Glomerular visceral epithelial cell (primary cell): ENCODE data around the gene LHB.
A peak's percentile ranks its signal among the peaks of the same experiment; 100 is the strongest.

Source experiments
- DNase-seq: peaks from one replicate; pipeline ENCODE4 v3.0.0-alpha.2; 2016; ENCODE audit errors: extremely low spot score

LHB gene

GRCh38 chr19:48977061-48977460 lies 39.8 kb downstream of the LHB start:
- DNase-seq = no peak

- DNase-seq = no peak
These were observed 40.7 kb downstream of the LHB start for GRCh38 chr19:48975947-48976847.

DNA sequence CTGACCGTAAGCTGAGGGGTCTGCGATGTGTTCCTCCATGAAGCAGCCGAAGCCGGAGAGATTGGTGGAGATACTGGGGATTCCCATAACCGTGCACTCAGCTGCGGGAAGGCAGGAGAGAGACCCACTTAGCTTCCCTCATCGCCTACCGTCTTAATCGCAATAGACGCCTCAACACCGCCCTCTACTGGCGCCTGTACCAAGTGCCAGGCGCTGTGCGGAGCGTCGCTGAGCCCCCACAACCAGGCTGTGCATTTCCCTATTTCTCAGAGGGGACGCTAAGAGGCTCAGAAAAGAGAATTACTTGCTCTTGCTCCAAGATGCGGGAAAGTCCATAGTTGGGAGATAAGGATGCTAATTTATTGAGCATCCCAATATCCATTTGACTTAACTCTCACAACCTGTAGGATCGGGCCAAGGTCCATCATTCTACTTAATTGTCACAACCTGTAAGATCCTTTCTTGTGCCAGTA lies 45.9 kb downstream of the LHB start:
- peak; percentile 75 for DNase-seq

GRCh38 chr19:48970139-48970766 lies 46.6 kb downstream of the LHB start:
- no peak for DNase-seq

- peak; percentile 33 for DNase-seq
These were observed 47.4 kb downstream of the LHB start for GRCh38 chr19:48969276-48970138.

DNA sequence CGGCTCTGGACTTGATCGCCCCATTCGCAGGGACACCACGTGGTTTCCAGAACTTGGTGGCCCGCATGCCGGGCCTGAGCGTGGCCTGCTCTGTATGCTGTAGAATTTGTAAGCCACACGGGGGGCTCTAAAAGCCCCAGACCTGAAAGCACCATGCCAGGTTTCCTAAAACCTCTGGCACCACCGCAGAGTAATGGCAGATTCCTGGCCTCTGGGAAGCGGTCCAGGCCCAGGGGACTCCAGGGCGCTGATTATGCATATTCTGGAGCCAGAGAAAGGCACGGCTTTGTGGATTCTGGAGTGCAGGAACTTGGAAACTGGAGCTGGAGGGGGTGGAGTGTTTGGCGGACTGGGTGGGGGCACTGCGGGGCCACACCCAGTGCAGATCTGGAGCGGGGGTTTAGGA lies 48.1 kb downstream of the LHB start:
- DNase-seq = no peak

DNA sequence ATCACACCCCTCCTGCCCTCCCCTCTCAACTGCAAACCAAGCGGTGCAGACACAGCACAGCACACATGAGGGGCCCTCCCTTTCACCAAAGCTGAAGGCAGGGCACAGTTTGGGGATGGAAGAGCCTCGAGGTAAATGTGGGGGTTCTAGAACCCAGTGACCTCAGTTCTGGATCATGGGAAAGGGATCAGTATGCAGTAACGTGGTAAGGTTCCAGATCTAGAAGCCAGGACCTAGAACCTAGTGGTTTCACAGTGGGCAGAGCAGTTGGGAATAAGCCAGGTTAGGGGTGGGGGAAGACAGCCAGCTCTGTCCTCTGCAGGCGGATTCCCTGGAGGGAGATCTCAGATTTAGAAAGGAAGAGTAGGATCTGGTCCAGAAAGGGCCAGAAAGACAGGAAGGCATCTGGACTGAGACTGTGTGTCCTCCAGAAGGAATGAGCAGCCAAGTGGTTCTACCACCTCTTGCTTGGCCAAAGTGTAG lies 48.7 kb downstream of the LHB start:
- DNase-seq = peak; percentile 36

DNA sequence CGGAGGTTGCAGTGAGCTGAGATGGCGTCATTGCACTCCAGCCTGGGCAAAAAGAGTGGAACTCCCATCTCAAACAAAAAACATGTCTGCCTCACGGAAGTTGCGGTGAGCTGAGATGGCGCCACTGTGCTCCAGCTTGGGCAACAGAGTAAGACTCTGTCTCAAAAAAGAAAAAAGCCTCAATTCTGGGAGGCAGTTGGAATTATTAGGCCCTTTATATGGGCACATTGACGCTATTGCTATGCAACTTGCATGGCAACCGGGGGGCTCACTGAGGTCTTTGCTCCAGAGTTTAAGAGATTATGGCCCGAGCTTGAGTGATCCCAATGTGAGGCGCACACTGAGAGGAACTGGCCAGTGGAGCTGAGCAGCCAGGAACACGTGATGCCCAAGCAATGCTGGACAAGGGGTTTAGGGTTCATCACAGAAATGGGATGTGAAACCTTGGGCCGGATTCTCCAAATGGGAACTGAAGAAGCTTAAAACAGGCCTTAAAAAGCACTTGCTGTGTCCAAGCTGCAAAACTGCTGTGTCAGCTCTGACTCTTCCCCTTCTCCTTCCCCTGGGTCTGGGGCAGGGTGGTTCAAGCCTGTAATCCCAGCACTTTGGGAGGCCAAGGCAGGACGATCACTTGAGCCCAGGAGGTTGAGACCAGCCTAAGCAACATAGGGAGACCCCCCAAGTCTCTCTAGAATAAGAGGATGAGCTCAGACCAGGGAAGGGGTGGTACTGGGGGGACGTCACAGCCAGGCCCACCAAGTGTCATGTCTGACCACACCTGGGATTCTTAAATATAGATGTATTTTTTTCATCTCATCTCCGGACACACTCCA lies 49.3 kb downstream of the LHB start:
- peak; percentile 49 for DNase-seq

DNA sequence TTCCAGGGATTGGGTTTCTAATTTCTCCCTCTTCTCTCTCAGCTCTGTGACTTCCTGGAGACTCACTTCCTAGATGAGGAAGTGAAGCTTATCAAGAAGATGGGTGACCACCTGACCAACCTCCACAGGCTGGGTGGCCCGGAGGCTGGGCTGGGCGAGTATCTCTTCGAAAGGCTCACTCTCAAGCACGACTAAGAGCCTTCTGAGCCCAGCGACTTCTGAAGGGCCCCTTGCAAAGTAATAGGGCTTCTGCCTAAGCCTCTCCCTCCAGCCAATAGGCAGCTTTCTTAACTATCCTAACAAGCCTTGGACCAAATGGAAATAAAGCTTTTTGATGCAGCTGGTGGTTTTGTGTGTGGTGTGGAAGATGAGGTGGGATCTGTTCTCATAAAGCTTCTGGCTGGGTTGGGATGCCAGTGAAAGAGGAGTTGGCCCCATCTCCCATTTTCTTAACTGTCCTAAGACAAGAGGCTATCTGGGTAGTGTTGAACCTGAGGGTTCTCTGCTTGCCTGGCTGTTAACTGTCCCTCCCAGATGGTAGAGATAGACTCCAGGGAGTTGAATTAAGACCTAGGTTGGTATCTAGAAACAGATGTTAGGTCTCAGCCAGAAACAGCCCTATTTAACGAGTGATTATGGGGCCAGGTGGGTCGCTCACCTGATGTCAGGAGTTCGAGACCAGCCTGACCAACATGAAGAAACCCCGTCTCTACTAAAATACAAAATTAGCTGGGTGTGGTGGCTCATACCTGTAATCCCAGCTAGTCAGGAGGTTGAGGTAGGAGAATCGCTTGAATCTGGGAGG lies 50.1 kb downstream of the LHB start:
- DNase-seq = peak; percentile 27
